Right renal cortex interstitium (tissue), 3 donors: Measurements from ENCODE around the gene FOXF1. TPM values are rescaled to one million over a fixed set of nuclear protein-coding genes. Genes with fewer than 3 reads are reported as not detected.

Experiments used
- DNase-seq, 3 donors: peaks; one replicate each; pipeline ENCODE4 v3.0.0-alpha.2; 2013; ENCODE audit warnings: low read depth in 3 of 3, low spot score in 2 of 3
- polyA plus RNA-seq, 3 donors: library from polyadenylated mRNA; unstranded; fragments of 120-200 nt; gene quantifications; one replicate each; pipeline ENCODE4 v1.2.1, GENCODE V29; 2013; ENCODE audit not compliant: insufficient read length in 3 of 3

Gene FOXF1
- polyA plus RNA-seq, 3 donors, result 0.04 TPM

DNA sequence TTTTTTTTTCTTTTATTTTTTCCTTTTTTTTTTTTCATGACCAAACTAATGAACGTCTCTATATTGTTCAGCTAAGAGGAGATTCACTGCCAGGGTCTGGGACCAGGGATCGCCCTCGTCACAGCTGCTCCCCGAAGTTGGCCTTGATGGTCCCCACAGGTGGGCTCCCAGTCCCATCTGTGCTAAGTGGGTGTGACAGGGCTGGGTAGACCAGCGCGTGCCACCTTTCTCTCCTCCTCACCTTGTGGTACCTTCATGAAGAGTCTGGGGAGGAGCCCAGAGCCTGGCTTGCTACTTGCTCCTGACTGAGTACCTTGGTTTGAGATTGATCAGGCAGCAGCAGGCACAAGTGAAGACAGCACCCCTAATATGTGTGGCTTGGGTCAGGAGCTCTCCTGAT lies 6.5 kb upstream of the FOXF1 start:
- no peak for DNase-seq

GRCh38 chr16:86504315-86505184 lies 5.8 kb upstream of the FOXF1 start:
- no peak for DNase-seq

GRCh38 chr16:86505185-86505898 lies 5.0 kb upstream of the FOXF1 start:
- DNase-seq, result no peak

- DNase-seq, result no peak
These were observed 4.1 kb upstream of the FOXF1 start for GRCh38 chr16:86505899-86506864.

DNA sequence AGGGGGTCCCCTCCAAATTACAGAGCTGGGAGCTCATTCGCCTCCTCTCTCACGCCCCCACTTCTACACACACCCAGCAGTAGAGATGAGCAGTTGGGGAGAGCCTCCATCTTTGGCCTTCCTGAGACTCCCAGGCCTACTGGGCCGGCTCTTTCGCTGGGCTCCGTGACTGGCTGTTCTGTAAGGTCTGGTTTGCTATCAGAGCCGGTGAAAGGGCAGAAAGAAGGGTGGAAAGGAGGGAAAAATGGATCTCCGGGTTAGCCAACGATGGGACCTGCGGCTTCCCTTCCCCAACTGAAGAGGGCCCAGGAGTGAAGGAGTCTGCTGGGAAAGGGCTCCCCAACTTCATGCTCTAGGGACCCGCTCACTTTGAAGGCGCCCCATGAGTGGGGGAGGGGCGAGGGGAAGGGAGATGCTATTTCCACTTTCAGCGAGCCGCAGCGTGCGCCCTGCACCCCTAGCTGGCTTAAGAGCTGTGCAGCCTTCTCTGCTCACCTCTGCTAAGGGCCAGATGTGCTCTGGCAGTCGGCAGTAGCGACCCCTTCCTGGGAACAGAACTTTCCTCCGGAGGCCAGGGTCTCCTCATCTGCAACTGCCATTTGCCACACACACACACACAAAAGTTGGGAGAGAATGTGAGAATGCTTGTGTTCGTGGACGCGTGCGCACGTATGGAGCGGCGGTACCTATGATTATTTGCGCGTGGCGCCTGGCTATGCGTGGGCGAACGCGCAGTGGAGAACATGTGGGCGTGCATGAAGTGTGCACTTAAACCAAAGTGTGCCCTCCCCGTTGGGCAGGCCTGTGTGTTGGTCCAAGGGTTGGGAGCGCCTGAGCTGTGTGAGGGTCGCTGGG lies 2.9 kb upstream of the FOXF1 start:
- no peak for DNase-seq

GRCh38 chr16:86508028-86508946 lies 2.0 kb upstream of the FOXF1 start:
- no peak for DNase-seq

DNA sequence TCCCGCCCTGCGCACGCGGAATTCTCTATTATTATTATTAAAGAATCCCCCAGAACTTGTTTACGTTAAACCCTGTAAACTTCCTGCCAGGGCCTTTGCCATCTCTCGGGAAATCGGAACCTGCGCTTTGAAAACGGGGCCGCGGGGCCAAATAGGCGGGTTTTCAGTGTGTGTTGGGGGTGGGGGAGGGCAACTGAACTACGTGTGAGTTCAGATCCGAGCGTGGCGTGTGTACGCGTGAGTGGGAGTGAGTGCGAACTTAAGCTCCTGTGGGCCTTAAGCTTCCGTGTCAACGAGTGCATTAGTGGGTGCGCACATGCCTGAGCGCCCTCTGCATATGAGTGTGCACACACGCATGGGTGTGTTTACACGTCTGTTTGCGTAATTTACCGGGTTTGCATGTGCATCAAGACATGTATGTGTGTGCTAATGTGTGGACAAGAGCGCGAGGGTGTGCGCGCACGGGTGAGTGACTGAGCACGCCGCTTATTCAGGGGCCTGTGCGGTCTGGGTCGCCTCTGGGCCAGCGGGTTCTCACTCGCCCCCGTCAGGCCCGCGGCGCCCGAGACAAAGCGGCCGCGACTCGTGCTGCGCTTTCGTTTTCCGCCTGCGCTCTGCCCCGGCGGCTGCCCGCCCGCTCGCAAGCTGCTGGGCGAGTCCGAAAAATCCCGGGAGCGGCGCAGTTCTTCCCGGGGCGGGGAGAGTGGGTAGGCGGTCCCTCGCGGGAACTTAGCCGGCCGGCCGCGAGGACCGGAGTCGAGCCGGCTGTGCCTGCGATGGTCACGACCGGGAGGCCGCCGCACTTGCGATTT lies 1.2 kb upstream of the FOXF1 start:
- no peak for DNase-seq

DNA sequence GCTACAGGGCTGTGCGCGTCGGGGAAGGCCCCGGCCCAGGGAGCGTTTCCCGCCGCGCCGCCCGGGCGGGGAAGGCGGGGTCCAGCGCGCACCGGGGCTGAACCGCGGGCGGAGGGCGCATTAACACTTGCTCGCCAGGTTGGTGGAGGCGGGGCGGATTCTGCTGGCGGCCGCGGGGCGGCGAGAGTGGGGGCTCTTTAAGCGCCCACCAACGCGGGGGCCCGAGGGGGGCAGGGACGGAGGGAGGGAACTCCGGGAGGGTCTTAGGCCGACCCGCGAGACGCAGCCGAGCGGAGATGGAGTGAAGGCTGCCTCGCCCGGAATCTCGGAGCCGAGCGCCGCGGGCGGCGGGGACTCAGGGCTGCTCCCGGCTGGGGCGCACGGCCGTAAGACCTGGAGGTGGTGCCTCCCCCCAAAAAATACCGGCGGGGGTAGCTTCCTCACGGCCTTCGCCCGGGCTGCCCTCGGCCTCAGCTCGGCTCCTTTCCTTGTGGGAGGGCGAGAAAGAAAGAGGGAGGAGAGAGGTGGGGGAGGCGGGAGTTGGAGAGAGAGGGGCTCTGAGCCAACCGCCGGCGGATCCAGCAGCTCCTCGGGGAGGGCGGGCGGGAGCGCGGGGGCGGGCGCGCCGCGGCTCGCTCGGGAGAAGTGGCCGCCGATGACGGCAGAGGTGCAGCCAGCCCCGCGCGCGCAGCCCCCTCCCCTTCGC lies 415 bp upstream of the FOXF1 start:
- DNase-seq, result no peak

GRCh38 chr16:86511317-86512161 lies 1.2 kb downstream of the FOXF1 start:
- DNase-seq, result no peak

DNA sequence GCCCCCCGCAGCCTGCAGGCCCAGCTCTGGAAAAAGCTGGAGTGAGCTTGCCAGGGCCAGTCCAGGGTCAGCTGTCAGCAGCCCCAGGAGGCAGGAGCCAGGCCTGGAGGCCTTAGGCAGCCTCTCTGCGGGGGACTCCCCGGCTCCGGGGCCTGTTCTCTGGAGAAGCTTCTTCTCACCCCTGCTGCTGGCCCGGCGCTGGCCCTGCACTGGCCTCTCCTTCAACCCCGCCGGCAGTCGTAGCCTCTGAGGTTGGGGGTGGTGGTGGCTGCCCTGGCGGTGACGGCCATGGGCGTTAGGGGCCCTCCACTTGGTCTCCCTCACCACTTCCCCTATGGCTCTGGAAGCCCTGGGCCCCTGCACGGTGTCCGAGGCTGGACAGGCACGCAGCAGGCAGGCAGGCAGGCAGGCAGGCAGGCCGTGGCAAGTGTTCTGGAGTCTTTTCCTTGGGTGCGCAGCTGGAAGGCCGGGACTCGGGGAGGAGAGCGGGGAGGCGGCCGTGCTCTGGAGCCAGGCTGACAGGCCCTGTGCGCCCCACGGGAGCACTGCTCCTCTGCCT lies 2.1 kb downstream of the FOXF1 start:
- DNase-seq, result no peak

DNA sequence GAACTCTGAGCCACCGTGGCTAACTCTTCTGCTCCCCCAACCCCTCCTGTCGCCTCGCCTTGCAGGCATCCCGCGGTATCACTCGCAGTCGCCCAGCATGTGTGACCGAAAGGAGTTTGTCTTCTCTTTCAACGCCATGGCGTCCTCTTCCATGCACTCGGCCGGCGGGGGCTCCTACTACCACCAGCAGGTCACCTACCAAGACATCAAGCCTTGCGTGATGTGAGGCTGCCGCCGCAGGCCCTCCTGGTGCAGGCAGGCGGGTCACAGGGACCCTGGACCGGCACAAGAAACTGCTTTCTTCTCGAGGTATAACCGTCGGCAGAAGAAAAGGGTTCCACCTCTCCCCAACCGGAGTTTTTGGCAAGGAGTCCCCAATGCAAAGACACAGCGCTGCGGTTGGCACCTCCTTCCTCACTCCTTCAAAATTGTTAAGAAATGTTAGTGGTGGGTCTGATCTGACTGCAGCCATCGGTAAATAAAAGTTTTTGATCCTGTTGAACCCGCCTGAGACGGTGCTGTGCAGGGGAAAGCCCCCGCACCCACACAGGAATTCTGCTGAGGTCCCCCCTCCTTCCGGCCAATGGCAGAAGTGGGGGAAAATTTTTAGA lies 2.6 kb downstream of the FOXF1 start:
- no peak for DNase-seq

- DNase-seq, result no peak
These were observed 3.3 kb downstream of the FOXF1 start for GRCh38 chr16:86513471-86514277.

DNA sequence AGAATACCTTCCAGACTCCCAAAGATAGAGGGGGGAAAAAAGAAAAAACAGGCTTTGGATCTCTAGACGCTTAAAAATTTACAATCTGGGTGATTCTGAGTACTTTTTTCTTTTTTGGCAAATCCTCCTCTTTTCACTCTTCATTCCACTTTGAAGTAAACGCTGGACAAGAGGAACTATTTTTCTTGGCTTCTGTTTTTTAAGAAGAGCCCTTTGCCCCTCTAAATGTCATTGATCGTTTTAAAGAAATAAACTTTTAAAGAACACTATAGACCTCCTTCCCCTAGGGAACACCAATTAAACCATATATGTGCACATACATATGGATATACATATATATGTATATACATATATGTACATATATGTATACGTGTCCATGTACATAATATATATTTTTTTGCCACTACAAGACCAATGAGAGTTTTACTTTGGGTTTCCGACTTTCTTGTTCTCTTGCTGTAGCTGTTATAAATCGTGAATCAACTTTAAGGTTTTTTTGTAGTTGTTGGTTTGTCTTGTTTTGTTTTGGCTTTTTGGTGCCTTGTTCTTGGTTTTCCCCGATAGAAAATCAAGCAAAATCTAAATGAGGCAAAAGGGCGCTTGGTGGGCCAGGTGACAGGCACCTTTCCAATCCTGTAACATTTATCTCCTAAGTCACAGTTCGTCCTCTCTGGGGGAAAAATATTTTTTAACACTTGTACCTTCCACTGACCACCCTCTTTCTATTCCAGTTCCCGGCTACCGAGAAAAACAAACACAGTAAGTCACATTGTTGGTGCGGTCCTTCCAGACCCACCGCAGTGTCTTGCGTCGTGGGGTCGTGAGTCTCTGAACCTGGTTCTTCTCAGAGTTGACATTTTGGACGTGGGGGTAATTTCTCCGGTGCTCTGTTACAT lies 4.4 kb downstream of the FOXF1 start:
- DNase-seq, result no peak

GRCh38 chr16:86515413-86515776 lies 5.1 kb downstream of the FOXF1 start:
- no peak for DNase-seq
